Measurements from ENCODE around the gene CAMKK1. TPM values are rescaled to one million over a fixed set of nuclear protein-coding genes. Genes with fewer than 3 reads are reported as not detected.

Gene CAMKK1
- total RNA-seq, 2 donors from 2014 or later, result 3.8 to 6.3 TPM

- WGBS, 2 experiments (ENCODE audit: insufficient coverage in 1 of 2, insufficient read length in 1 of 2), result 92 to 95% methylated on average over 32 to 40 of the region's 40 CpGs
- no peaks in the 10 kb centered on the region for H3K9me3 ChIP-seq (ENCODE audit: control insufficient read depth, low read length)
- H3K27me3 ChIP-seq (ENCODE audit: control insufficient read depth, insufficient read depth, low read length, poor library complexity, severe bottlenecking), result no peaks in the 10 kb centered on the region
- H3K4me3 ChIP-seq (ENCODE audit: low read length), result no peak overlapping the region
- Mint-ChIP-seq H3K36me3 (ENCODE audit: low read depth) (no peaks in the 10 kb centered on the region), H3K9me3 (no peaks in the 10 kb centered on the region), H3K4me3 (no peak overlapping the region), H3K27ac (no peak overlapping the region), H3K4me1 (peaks cover 9% of the 10 kb centered on the region), H3K27me3 (ENCODE audit: insufficient read depth) (no peaks in the 10 kb centered on the region)
- no peaks in the 10 kb centered on the region for H3K36me3 ChIP-seq (ENCODE audit: control insufficient read depth, insufficient read depth, low read length)
- no peaks in the 10 kb centered on the region for H3K4me1 ChIP-seq (ENCODE audit: control insufficient read depth, insufficient read depth, low read length)
- H3K27ac ChIP-seq (ENCODE audit: low read depth, low read length), result no peak overlapping the region
- DNase-seq, result no peak
- no peak overlapping the region for H3K9ac ChIP-seq (ENCODE audit: extremely low read depth, low read length, poor library complexity, severe bottlenecking)
- TF ChIP-seq CTCF (conservative IDR thresholded peaks at IDR 0.05), result no peak
Measured at GRCh38 chr17:3924512-3925350, 31.9 kb upstream of the CAMKK1 start.

GRCh38 chr17:3923466-3924190 is 30.8 kb upstream of the CAMKK1 start:
- Histone ChIP-seq H3K4me1 (ENCODE audit: control insufficient read depth, insufficient read depth, low read length) (no peaks in the 10 kb centered on the region), H3K27ac (ENCODE audit: low read depth, low read length) (no peak overlapping the region), H3K36me3 (ENCODE audit: control insufficient read depth, insufficient read depth, low read length) (no peaks in the 10 kb centered on the region), H3K9me3 (ENCODE audit: control insufficient read depth, low read length) (no peaks in the 10 kb centered on the region), H3K27me3 (ENCODE audit: control insufficient read depth, insufficient read depth, low read length, poor library complexity, severe bottlenecking) (no peaks in the 10 kb centered on the region), H3K9ac (ENCODE audit: extremely low read depth, low read length, poor library complexity, severe bottlenecking) (no peak overlapping the region), H3K4me3 (ENCODE audit: low read length) (no peak overlapping the region)
- Mint-ChIP-seq H3K36me3 (ENCODE audit: low read depth) (no peaks in the 10 kb centered on the region), H3K4me1 (peaks cover 9% of the 10 kb centered on the region), H3K27me3 (ENCODE audit: insufficient read depth) (no peaks in the 10 kb centered on the region), H3K27ac (no peak overlapping the region), H3K9me3 (no peaks in the 10 kb centered on the region), H3K4me3 (no peak overlapping the region)
- no peak for DNase-seq
- no peak for TF ChIP-seq CTCF (conservative IDR thresholded peaks at IDR 0.05)
- WGBS, 2 experiments (ENCODE audit: insufficient coverage in 1 of 2, insufficient read length in 1 of 2), result 92 to 99% methylated on average over 7 to 18 of the region's 18 CpGs

GRCh38 chr17:3922765-3923164 is 29.9 kb upstream of the CAMKK1 start:
- Histone ChIP-seq H3K27ac (ENCODE audit: low read depth, low read length) (no peak overlapping the region), H3K36me3 (ENCODE audit: control insufficient read depth, insufficient read depth, low read length) (no peaks in the 10 kb centered on the region), H3K4me3 (ENCODE audit: low read length) (no peak overlapping the region), H3K9me3 (ENCODE audit: control insufficient read depth, low read length) (no peaks in the 10 kb centered on the region), H3K27me3 (ENCODE audit: control insufficient read depth, insufficient read depth, low read length, poor library complexity, severe bottlenecking) (no peaks in the 10 kb centered on the region), H3K4me1 (ENCODE audit: control insufficient read depth, insufficient read depth, low read length) (no peaks in the 10 kb centered on the region), H3K9ac (ENCODE audit: extremely low read depth, low read length, poor library complexity, severe bottlenecking) (no peak overlapping the region)
- no peak for TF ChIP-seq CTCF (conservative IDR thresholded peaks at IDR 0.05)
- Mint-ChIP-seq H3K36me3 (ENCODE audit: low read depth) (no peaks in the 10 kb centered on the region), H3K4me3 (no peak overlapping the region), H3K27ac (no peak overlapping the region), H3K9me3 (no peaks in the 10 kb centered on the region), H3K4me1 (peaks cover 9% of the 10 kb centered on the region), H3K27me3 (ENCODE audit: insufficient read depth) (no peaks in the 10 kb centered on the region)
- 96 to 100% methylated on average over 2 to 7 of the region's 7 CpGs for WGBS, 2 experiments (ENCODE audit: insufficient coverage in 1 of 2, insufficient read length in 1 of 2)
- DNase-seq, result no peak
